ENCODE results near the gene SRL. TPM values are rescaled to one million over a fixed set of nuclear protein-coding genes. Genes with fewer than 3 reads are reported as not detected.
A peak's percentile ranks its signal among the peaks of the same experiment; 100 is the strongest.

Gene SRL
- total RNA-seq, 2 donors from 2014 or later, result 2.6 to 5.3 TPM

GRCh38 chr16:4232541-4233386 lies 9.1 kb downstream of the SRL start:
- Histone ChIP-seq H3K27me3 (replicated peaks; ENCODE audit: insufficient read depth) (no peaks in the 10 kb centered on the region), H3K4me1 (replicated peaks) (no peaks in the 10 kb centered on the region), H3K4me3 (no peak overlapping the region), H3K36me3 (no peaks in the 10 kb centered on the region), H3K9me3 (no peaks in the 10 kb centered on the region), H3K27ac (peak overlapping the region in 1 of 2 donors; percentile 8)
- 58% methylated on average over 14 of the region's 14 CpGs for WGBS
- intact Hi-C loops (cut with DNase I), result no loop called here
- TF ChIP-seq CTCF (IDR thresholded peaks at IDR 0.05) (no peak), POLR2AphosphoS5 (IDR thresholded peaks at IDR 0.05) (peak; percentile 8), POLR2A (IDR thresholded peaks at IDR 0.05) (no peak)
- DNase-seq (ENCODE audit: low spot score), result no peak

GRCh38 chr16:4231886-4232285 lies 10.0 kb downstream of the SRL start:
- no peaks in the 10 kb centered on the region for H3K27me3 ChIP-seq (replicated peaks; ENCODE audit: insufficient read depth)
- WGBS, result 85% methylated on average over 11 of the region's 11 CpGs
- intact Hi-C loops (cut with DNase I), result no loop called here
- TF ChIP-seq CTCF (IDR thresholded peaks at IDR 0.05) (no peak), POLR2A (IDR thresholded peaks at IDR 0.05) (no peak), POLR2AphosphoS5 (IDR thresholded peaks at IDR 0.05) (no peak)
- H3K9me3 ChIP-seq, result no peaks in the 10 kb centered on the region
- H3K4me1 ChIP-seq (replicated peaks), result no peaks in the 10 kb centered on the region
- no peak overlapping the region for H3K4me3 ChIP-seq
- DNase-seq (ENCODE audit: low spot score), result no peak
- H3K36me3 ChIP-seq, result no peaks in the 10 kb centered on the region
- H3K27ac ChIP-seq, result no peak overlapping the region

- intact Hi-C loops (cut with DNase I), result no loop called here
- no peak overlapping the region for H3K4me3 ChIP-seq
- no peaks in the 10 kb centered on the region for H3K36me3 ChIP-seq
- TF ChIP-seq POLR2A (IDR thresholded peaks at IDR 0.05) (no peak), CTCF (IDR thresholded peaks at IDR 0.05) (no peak), POLR2AphosphoS5 (IDR thresholded peaks at IDR 0.05) (no peak)
- no peaks in the 10 kb centered on the region for H3K27me3 ChIP-seq (replicated peaks; ENCODE audit: insufficient read depth)
- DNase-seq (ENCODE audit: low spot score), result no peak
- no peaks in the 10 kb centered on the region for H3K4me1 ChIP-seq (replicated peaks)
- H3K9me3 ChIP-seq, result no peaks in the 10 kb centered on the region
- H3K27ac ChIP-seq, result no peak overlapping the region
- WGBS, result 77% methylated on average over 10 of the region's 10 CpGs
These were observed 10.5 kb downstream of the SRL start for GRCh38 chr16:4231367-4231766.

GRCh38 chr16:4227040-4227332 lies 14.9 kb downstream of the SRL start:
- no peaks in the 10 kb centered on the region for H3K27me3 ChIP-seq (replicated peaks; ENCODE audit: insufficient read depth)
- intact Hi-C loops (cut with DNase I), result no loop called here
- 68% methylated on average over 2 of the region's 2 CpGs for WGBS

More at GRCh38 chr16:4227040-4227332, 14.9 kb downstream of the SRL start:
- DNase-seq (ENCODE audit: low spot score), result no peak
- Histone ChIP-seq H3K4me1 (replicated peaks) (no peaks in the 10 kb centered on the region), H3K4me3 (no peak overlapping the region), H3K27ac (no peak overlapping the region), H3K9me3 (no peaks in the 10 kb centered on the region), H3K36me3 (no peaks in the 10 kb centered on the region)
- no peak for TF ChIP-seq POLR2A (IDR thresholded peaks at IDR 0.05)
- no peak for TF ChIP-seq CTCF (IDR thresholded peaks at IDR 0.05)
- no peak for TF ChIP-seq POLR2AphosphoS5 (IDR thresholded peaks at IDR 0.05)

All from prostate gland (tissue), 2 donors.